SK-N-SH (cell line): ENCODE measurements around the gene MLC1. TPM values are rescaled to one million over a fixed set of nuclear protein-coding genes. Genes with fewer than 3 reads are reported as not detected.

ENCODE experiments used
- CTCF ChIA-PET: fragments of 300-600, 350-600 bp; formaldehyde crosslinking; extraction: SDS; loops from one replicate; lab custom pipeline; 2021; lab: Yijun Ruan, JAX
- POLR2A ChIA-PET: fragments of 350-600 bp; sonication (Branson Sonifier 250); formaldehyde crosslinking; extraction: SDS; loops from one replicate; lab custom pipeline; 2020; ENCODE audit warnings: antibody characterized with exemption, inconsistent platforms; lab: Yijun Ruan, JAX
- DNase-seq: peaks from one replicate; pipeline ENCODE4 v3.0.0; 2012
- H2AFZ ChIP-seq: fragments of 200-600 bp; sonication (generic); 2 replicates; pipeline ENCODE4 v1.8.1; 2016; ENCODE audit warnings: antibody characterized with exemption, mild to moderate bottlenecking, low read depth
- H3F3A ChIP-seq: fragments of 200-600 bp; sonication (generic); replicated peaks from 2 replicates; pipeline ENCODE3; 2016; ENCODE audit warnings: antibody characterized with exemption, mild to moderate bottlenecking; ENCODE audit not compliant: insufficient read depth
- H3K27ac ChIP-seq, 2 experiments: fragments of 200-500 bp in 1 of 2; fragments of 200-600 bp in 1 of 2; sonication (Bioruptor generic) in 1 of 2; sonication (generic), shearing (Covaris generic) in 1 of 2; 2 replicates each; pipeline versions ENCODE4 v1.5.1 to v1.6.1; 2014 to 2016; ENCODE audit warnings: low read depth in 2 of 2, inconsistent platforms in 1 of 2, low read length in 1 of 2, mild to moderate bottlenecking in 1 of 2, mixed read lengths in 1 of 2
- H3K27me3 ChIP-seq: fragments of 200-600 bp; sonication (generic), shearing (Covaris generic); 2 replicates; pipeline ENCODE4 v1.6.1; 2016; ENCODE audit warnings: mixed run types; ENCODE audit not compliant: insufficient read depth
- H3K36me3 ChIP-seq, 2 experiments: fragments of 200-500 bp in 1 of 2; fragments of 200-600 bp in 1 of 2; sonication (Bioruptor generic) in 1 of 2; sonication (generic) in 1 of 2; replicated peaks in 1 of 2; 2 replicates each; pipeline versions ENCODE3 to v1.5.1; 2014 to 2016; ENCODE audit warnings: low read length in 1 of 2, mild to moderate bottlenecking in 1 of 2; ENCODE audit not compliant: insufficient read depth in 2 of 2, control insufficient read depth in 1 of 2
- H3K4me1 ChIP-seq, 2 experiments: fragments of 200-500 bp in 1 of 2; fragments of 200-600 bp in 1 of 2; sonication (Bioruptor generic) in 1 of 2; sonication (generic), shearing (Covaris generic) in 1 of 2; 2 replicates each; pipeline versions ENCODE4 v1.5.1 to v1.6.1; 2014 to 2016; ENCODE audit warnings: low read depth in 1 of 2, low read length in 1 of 2, mixed run types in 1 of 2; ENCODE audit not compliant: insufficient read depth in 2 of 2, control insufficient read depth in 1 of 2
- H3K4me2 ChIP-seq: fragments of 200-600 bp; sonication (generic), shearing (Covaris generic); 2 replicates; pipeline ENCODE4 v1.6.1; 2017; ENCODE audit warnings: mixed run types
- H3K4me3 ChIP-seq, 2 experiments: fragments of 200-500 bp in 1 of 2; fragments of 200-600 bp in 1 of 2; sonication (Bioruptor generic) in 1 of 2; sonication (generic), shearing (Covaris generic) in 1 of 2; 2 replicates each; pipeline versions ENCODE4 v1.5.1 to v1.8.1; 2014 to 2016; ENCODE audit warnings: low read depth in 2 of 2, inconsistent platforms in 1 of 2, low read length in 1 of 2, mild to moderate bottlenecking in 1 of 2, mixed read lengths in 1 of 2, moderate library complexity in 1 of 2
- H3K79me2 ChIP-seq: fragments of 200-600 bp; sonication (generic); 2 replicates; pipeline ENCODE4 v1.8.1; 2017; ENCODE audit warnings: mild to moderate bottlenecking; ENCODE audit not compliant: insufficient read depth
- H3K9ac ChIP-seq: fragments of 200-600 bp; sonication (generic); 2 replicates; pipeline ENCODE4 v1.6.1; 2017; ENCODE audit warnings: mixed run types
- H3K9me2 ChIP-seq: fragments of 200-600 bp; sonication (generic); 2 replicates; pipeline ENCODE4 v1.6.1; 2017; ENCODE audit warnings: mixed run types
- H3K9me3 ChIP-seq: fragments of 200-600 bp; sonication (generic); 2 replicates; pipeline ENCODE4 v1.6.1; 2017; ENCODE audit warnings: mixed run types, mild to moderate bottlenecking, moderate library complexity
- H4K20me1 ChIP-seq: fragments of 200-600 bp; sonication (generic); 2 replicates; pipeline ENCODE4 v1.6.1; 2017; ENCODE audit warnings: mild to moderate bottlenecking, mixed run types; ENCODE audit not compliant: insufficient read depth
- EP300 ChIP-seq, 2 experiments: IDR thresholded peaks; 2 replicates each; pipeline versions ENCODE4 v1.4.0 to v1.6.1; 2012; ENCODE audit warnings: borderline replicate concordance in 1 of 2, low read depth in 1 of 2, low read length in 1 of 2
- POLR2AphosphoS5 ChIP-seq: IDR thresholded peaks from 2 replicates; pipeline ENCODE4 v1.6.1; 2012; ENCODE audit warnings: low read depth, low read length
- RCOR1 ChIP-seq: fragments of 150-350 bp; IDR thresholded peaks from 2 replicates; pipeline ENCODE4 v1.6.1; 2017; ENCODE audit warnings: antibody characterized with exemption, low read length
- RFX5 ChIP-seq: IDR thresholded peaks from 2 replicates; pipeline ENCODE4 v1.6.1; 2012; ENCODE audit warnings: mild to moderate bottlenecking, improper control_type of control experiment, low read length
- SIN3A ChIP-seq: IDR thresholded peaks from 2 replicates; pipeline ENCODE4 v1.6.1; 2012; ENCODE audit warnings: low read depth, mild to moderate bottlenecking, low read length, moderate library complexity, borderline replicate concordance
- TEAD4 ChIP-seq: IDR thresholded peaks from 2 replicates; pipeline ENCODE4 v1.4.0; 2012; ENCODE audit warnings: mild to moderate bottlenecking, borderline replicate concordance; ENCODE audit not compliant: insufficient read depth
- YY1 ChIP-seq: IDR thresholded peaks from 2 replicates; pipeline ENCODE4 v1.4.0; 2012; ENCODE audit warnings: low read depth, mild to moderate bottlenecking
- WGBS: methylation state at CpG from one replicate; pipeline ENCODE4 v1.1.6; 2017; ENCODE audit warnings: low lambda C conversion rate; 5-methylcytosine and 5-hydroxymethylcytosine counted together
- polyA plus RNA-seq, 3 experiments: library from polyadenylated mRNA; depleted of rRNA; stranded (reverse); fragments of >200 nt; gene quantifications; 2 replicates each; pipeline ENCODE4 v1.2.3, GENCODE V29; 2012
- TF ChIP-seq, protein P1 (sequence below): IDR thresholded peaks from 2 replicates; pipeline ENCODE4 v1.4.0; 2012; ENCODE audit warnings: low read depth, borderline replicate concordance
- TF ChIP-seq, protein P2 (sequence below): IDR thresholded peaks from 2 replicates; pipeline ENCODE4; 2012
- TF ChIP-seq, protein P3 (sequence below): IDR thresholded peaks from 2 replicates; pipeline ENCODE4 v1.6.1; 2012; ENCODE audit warnings: mild to moderate bottlenecking, low read depth, low read length, moderate library complexity
- TF ChIP-seq, protein P4 (sequence below): fragments of 150-350 bp; IDR thresholded peaks from 2 replicates; pipeline ENCODE4 v1.6.1; 2016; ENCODE audit warnings: mild to moderate bottlenecking, low read depth, low read length
- TF ChIP-seq, protein P5 (sequence below): IDR thresholded peaks from 2 replicates; pipeline ENCODE4 v1.4.0; 2012; ENCODE audit warnings: low read depth, borderline replicate concordance

MLC1 gene
- polyA plus RNA-seq, 1 of the 3 experiments (the other 2 are of a cell fraction): not detected

DNA sequence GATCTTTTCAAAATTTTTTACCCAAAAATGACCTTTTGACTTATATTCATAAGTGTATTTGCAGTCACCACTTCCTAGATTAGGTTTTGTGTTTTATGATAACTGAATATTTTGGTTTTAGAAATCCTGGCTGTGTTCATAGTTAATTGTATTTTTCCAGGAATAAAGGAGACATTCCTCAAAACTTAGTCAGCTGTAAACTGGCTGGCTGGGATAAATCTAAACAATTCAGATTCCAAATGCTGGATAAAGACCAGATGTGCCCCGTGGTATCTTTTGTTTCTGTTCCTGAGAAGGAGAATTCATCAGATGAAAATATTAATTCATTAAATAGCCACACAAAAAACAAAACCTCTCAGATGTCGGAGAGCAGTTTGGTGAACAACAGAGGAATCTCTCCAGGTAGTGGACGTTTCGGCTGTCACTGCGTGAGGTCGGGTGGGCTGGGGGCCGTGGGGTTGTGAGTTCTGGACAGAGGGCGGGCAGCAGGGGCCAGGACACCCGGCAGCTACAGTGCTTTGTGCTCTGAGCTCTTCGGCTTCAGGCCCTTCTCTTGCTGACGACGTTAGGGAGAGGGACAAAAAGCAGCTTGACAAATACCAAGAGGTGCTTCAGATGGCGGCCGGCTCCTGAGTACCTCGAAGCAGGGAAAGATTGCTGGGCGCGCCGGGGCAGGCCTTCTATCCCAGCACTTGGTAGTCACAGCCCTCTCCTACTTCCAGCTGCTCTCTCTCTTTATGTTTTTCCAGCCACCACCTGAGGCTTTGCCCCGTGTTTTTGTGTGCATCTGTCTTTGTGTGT is 29.2 kb upstream of the MLC1 start (continued):
- TF ChIP-seq, protein P1, sequence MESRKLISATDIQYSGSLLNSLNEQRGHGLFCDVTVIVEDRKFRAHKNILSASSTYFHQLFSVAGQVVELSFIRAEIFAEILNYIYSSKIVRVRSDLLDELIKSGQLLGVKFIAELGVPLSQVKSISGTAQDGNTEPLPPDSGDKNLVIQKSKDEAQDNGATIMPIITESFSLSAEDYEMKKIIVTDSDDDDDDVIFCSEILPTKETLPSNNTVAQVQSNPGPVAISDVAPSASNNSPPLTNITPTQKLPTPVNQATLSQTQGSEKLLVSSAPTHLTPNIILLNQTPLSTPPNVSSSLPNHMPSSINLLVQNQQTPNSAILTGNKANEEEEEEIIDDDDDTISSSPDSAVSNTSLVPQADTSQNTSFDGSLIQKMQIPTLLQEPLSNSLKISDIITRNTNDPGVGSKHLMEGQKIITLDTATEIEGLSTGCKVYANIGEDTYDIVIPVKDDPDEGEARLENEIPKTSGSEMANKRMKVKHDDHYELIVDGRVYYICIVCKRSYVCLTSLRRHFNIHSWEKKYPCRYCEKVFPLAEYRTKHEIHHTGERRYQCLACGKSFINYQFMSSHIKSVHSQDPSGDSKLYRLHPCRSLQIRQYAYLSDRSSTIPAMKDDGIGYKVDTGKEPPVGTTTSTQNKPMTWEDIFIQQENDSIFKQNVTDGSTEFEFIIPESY: no peak
- TF ChIP-seq EP300 (IDR thresholded peaks at IDR 0.05; ENCODE audit: borderline replicate concordance in 1 of 2, low read depth in 1 of 2, low read length in 1 of 2) (peak; percentile 31 to 60; a peak in 2 of 4 replicates), YY1 (no peak), TEAD4 (peak; percentile 64; the same call in 1 of the 2 replicates)
- TF ChIP-seq, protein P2, sequence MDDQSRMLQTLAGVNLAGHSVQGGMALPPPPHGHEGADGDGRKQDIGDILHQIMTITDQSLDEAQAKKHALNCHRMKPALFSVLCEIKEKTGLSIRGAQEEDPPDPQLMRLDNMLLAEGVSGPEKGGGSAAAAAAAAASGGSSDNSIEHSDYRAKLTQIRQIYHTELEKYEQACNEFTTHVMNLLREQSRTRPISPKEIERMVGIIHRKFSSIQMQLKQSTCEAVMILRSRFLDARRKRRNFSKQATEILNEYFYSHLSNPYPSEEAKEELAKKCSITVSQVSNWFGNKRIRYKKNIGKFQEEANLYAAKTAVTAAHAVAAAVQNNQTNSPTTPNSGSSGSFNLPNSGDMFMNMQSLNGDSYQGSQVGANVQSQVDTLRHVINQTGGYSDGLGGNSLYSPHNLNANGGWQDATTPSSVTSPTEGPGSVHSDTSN: peak; percentile 68
- TF ChIP-seq, protein P3, sequence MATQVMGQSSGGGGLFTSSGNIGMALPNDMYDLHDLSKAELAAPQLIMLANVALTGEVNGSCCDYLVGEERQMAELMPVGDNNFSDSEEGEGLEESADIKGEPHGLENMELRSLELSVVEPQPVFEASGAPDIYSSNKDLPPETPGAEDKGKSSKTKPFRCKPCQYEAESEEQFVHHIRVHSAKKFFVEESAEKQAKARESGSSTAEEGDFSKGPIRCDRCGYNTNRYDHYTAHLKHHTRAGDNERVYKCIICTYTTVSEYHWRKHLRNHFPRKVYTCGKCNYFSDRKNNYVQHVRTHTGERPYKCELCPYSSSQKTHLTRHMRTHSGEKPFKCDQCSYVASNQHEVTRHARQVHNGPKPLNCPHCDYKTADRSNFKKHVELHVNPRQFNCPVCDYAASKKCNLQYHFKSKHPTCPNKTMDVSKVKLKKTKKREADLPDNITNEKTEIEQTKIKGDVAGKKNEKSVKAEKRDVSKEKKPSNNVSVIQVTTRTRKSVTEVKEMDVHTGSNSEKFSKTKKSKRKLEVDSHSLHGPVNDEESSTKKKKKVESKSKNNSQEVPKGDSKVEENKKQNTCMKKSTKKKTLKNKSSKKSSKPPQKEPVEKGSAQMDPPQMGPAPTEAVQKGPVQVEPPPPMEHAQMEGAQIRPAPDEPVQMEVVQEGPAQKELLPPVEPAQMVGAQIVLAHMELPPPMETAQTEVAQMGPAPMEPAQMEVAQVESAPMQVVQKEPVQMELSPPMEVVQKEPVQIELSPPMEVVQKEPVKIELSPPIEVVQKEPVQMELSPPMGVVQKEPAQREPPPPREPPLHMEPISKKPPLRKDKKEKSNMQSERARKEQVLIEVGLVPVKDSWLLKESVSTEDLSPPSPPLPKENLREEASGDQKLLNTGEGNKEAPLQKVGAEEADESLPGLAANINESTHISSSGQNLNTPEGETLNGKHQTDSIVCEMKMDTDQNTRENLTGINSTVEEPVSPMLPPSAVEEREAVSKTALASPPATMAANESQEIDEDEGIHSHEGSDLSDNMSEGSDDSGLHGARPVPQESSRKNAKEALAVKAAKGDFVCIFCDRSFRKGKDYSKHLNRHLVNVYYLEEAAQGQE: no peak

DNA sequence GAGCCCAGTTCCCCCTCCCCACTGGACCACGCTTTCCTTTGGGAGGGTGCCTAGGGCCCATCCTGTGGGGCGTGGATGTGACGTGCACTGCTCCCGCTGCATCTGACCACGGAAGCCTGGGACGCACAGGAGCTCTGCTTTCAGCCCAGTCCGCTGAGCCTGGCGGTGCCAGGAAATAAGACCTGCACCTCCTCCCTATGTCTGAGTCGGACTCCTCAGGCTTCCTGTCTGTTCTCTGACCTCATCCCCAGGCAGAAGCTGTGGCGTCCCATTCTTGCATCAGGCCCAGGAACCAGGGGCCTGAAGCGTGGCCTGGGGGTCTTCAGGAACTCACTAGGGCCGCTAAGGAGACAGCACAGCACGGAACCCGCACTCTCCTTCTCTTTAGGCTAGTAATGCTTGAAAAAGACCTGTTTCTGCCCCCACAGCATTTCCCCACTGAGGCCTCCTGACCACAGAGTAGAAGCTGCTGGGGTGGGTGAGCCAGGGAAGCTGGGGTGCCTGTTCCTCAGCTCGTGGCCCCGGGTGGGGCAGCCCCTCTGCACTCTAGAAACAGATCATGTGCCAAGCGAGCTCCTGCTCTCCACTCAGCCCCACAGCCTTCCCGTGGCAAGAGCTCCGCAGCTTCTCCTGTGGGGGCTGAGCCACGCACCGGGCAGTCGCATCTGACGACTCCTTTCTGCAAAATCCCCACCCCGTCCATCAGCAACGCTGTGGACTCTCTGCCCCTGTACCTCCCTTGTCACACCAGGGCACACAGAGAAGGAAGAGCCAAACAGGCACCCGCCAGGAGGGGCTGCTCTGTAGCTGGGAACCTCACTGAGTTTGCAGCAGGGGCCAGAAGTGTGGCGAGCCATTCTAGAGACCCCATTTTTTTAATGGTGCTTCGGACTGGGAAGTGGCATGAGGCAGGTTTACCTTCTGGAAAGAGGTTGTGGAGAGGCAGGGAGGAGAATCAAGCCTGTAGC is 27.2 kb upstream of the MLC1 start:
- Histone ChIP-seq H3K9me2 (no peaks in the 10 kb centered on the region), H3K36me3 (no peaks in the 10 kb centered on the region), H3K9me3 (no peaks in the 10 kb centered on the region), H3K27ac (peak overlapping the region in 1 of 2 experiments; percentile 5; a peak in 2 of 4 replicates), H3K9ac (0 out of 2 replicates have a peak overlapping the region, but pooled peaks have one; percentile 3), H3F3A (peaks cover 7% of the 10 kb centered on the region), H2AFZ (peak overlapping the region; percentile 65), H3K27me3 (no peaks in the 10 kb centered on the region), H4K20me1 (no peaks in the 10 kb centered on the region), H3K4me1 (peaks cover 10 to 24% of the 10 kb centered on the region in 2 experiments; a peak in 3 of 4 replicates), H3K79me2 (no peaks in the 10 kb centered on the region), H3K4me2 (peak overlapping the region; percentile 42; the same call in 1 of the 2 replicates), H3K4me3 (no peak overlapping the region)
- DNase-seq: no peak
- ChIA-PET CTCF (interaction anchor here (0.8 to 1.3 kb wide), 2 partner anchors 45 to 82 kb away, joined by 3 to 6 read pairs; no protein-coding TSS in a partner anchor), POLR2A (no interaction called here)
- 72% methylated on average over 22 of the region's 28 CpGs for WGBS
- no peak for TF ChIP-seq POLR2AphosphoS5
- TF ChIP-seq, protein P3: no peak
- TF ChIP-seq, protein P4, sequence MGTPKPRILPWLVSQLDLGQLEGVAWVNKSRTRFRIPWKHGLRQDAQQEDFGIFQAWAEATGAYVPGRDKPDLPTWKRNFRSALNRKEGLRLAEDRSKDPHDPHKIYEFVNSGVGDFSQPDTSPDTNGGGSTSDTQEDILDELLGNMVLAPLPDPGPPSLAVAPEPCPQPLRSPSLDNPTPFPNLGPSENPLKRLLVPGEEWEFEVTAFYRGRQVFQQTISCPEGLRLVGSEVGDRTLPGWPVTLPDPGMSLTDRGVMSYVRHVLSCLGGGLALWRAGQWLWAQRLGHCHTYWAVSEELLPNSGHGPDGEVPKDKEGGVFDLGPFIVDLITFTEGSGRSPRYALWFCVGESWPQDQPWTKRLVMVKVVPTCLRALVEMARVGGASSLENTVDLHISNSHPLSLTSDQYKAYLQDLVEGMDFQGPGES: no peak
- TF ChIP-seq RCOR1: no peak
- TF ChIP-seq, protein P5, sequence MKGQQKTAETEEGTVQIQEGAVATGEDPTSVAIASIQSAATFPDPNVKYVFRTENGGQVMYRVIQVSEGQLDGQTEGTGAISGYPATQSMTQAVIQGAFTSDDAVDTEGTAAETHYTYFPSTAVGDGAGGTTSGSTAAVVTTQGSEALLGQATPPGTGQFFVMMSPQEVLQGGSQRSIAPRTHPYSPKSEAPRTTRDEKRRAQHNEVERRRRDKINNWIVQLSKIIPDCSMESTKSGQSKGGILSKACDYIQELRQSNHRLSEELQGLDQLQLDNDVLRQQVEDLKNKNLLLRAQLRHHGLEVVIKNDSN: no peak
- TF ChIP-seq RFX5: no peak
- no peak for TF ChIP-seq SIN3A
